PC-9 (cell line): ENCODE results near the gene BOC. TPM values are rescaled to one million over a fixed set of nuclear protein-coding genes. Genes with fewer than 3 reads are reported as not detected.

Source experiments
- BruUV-seq: library from RNA; stranded (reverse); fragments of 400-500 nt; replicated peaks from 2 replicates; lab custom pipeline; 2021; lab: Mats Ljungman, UMichigan
- CTCF ChIA-PET: fragments of 300-600 bp; sonication (Branson Sonifier 250); formaldehyde crosslinking; loops from one replicate; lab custom pipeline; 2022; ENCODE audit warnings: antibody characterized with exemption; lab: Charles Lee
- POLR2A ChIA-PET: fragments of 300-600 bp; sonication (Branson Sonifier 250); formaldehyde crosslinking; loops from one replicate; lab custom pipeline; 2022; ENCODE audit warnings: antibody characterized with exemption; ENCODE audit not compliant: unreplicated experiment; lab: Charles Lee
- DNase-seq, 2 experiments: peaks; one replicate each; pipeline versions ENCODE4 v3.0.0 to v3.0.0-alpha.2; 2015 to 2022; ENCODE audit warnings: mixed read lengths in 1 of 2
- H2AFZ ChIP-seq: fragments of 200-600 bp; sonication (generic); 2 replicates; pipeline ENCODE4 v1.8.1; 2017; ENCODE audit warnings: antibody characterized with exemption
- H3F3A ChIP-seq: fragments of 200-600 bp; sonication (generic); 2 replicates; pipeline ENCODE4 v1.8.1; 2017; ENCODE audit warnings: antibody characterized with exemption, mild to moderate bottlenecking, low read depth; ENCODE audit not compliant: insufficient read depth
- H3K27ac ChIP-seq: fragments of 200-600 bp; sonication (generic); 2 replicates; pipeline ENCODE4 v1.6.1; 2016; ENCODE audit warnings: mixed run types
- H3K27me3 ChIP-seq: fragments of 200-600 bp; sonication (generic); 2 replicates; pipeline ENCODE4 v1.6.1; 2016; ENCODE audit warnings: low read depth, mixed run types; ENCODE audit not compliant: insufficient read depth
- H3K36me3 ChIP-seq: fragments of 200-600 bp; sonication (generic); 2 replicates; pipeline ENCODE4 v1.6.1; 2016; ENCODE audit warnings: low read depth, mixed run types
- H3K4me1 ChIP-seq: fragments of 200-600 bp; sonication (generic); replicated peaks from 2 replicates; pipeline ENCODE4 v1.6.1; 2016; ENCODE audit warnings: mixed run types; ENCODE audit not compliant: insufficient read depth
- H3K4me2 ChIP-seq: fragments of 200-600 bp; sonication (generic); 2 replicates; pipeline ENCODE4 v1.6.1; 2017; ENCODE audit warnings: mixed run types
- H3K4me3 ChIP-seq: fragments of 200-600 bp; sonication (generic); 2 replicates; pipeline ENCODE4 v1.6.1; 2016; ENCODE audit warnings: mixed run types
- H3K79me2 ChIP-seq: fragments of 200-600 bp; sonication (generic); 2 replicates; pipeline ENCODE4 v1.6.1; 2017; ENCODE audit warnings: low read depth, mixed run types
- H3K9me2 ChIP-seq: fragments of 200-600 bp; sonication (generic); 2 replicates; pipeline ENCODE4 v1.8.1; 2017; ENCODE audit warnings: mild to moderate bottlenecking; ENCODE audit not compliant: insufficient read depth
- H3K9me3 ChIP-seq: fragments of 200-600 bp; sonication (generic); 2 replicates; pipeline ENCODE4 v1.8.1; 2016; ENCODE audit warnings: low read depth; ENCODE audit not compliant: insufficient read depth
- H4K20me1 ChIP-seq: fragments of 200-600 bp; sonication (generic); 2 replicates; pipeline ENCODE4 v1.8.1; 2017; ENCODE audit not compliant: insufficient read depth
- EZH2 ChIP-seq: fragments of 200-600 bp; sonication (generic); IDR thresholded peaks from 2 replicates; pipeline ENCODE4 v1.8.0; 2017; ENCODE audit warnings: antibody characterized with exemption, low read depth
- intact Hi-C: fragments of 100-400 bp; cut with micrococcal nuclease; formaldehyde crosslinking; loops from one replicate; pipeline ENCODE4 v1.10.0; 2022; ENCODE audit not compliant: unreplicated experiment
- total RNA-seq: library from RNA; stranded (reverse); gene quantifications from 2 replicates; pipeline ENCODE4 v1.2.3, GENCODE V29; 2021
- TF ChIP-seq, protein P1 (sequence below): fragments of 200-600 bp; sonication (generic); conservative IDR thresholded peaks from 2 replicates; pipeline ENCODE4 v1.6.1; 2017; ENCODE audit warnings: mixed run types, antibody characterized with exemption, mild to moderate bottlenecking, moderate library complexity

BOC gene
- total RNA-seq, 1 experiment from 2014 or later, result 3.0 TPM

DNA sequence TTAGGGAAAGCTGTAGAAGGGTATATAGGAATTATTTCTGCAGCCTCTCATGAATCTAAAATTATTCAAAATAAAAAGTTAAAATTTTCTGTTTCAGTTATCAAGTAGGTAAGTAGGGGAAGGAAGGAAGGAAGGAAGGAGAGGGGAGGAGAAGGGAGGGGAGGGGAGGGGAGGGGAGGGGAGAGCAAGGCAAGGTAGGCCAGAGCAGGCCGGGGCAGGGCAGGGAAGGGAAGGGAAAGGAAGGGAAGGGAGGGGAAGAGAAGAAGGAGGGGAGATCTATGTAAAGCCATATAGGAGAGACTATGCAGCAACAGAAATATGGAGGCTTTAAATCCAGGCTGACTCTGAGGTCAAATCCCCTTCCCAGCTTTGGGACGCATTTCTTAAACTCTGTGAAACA lies 38.3 kb upstream of the BOC start:
- Histone ChIP-seq H3K9me3 (no peaks in the 10 kb centered on the region; the same call in 1 of the 2 replicates), H3K9me2 (no peaks in the 10 kb centered on the region), H3K4me2 (no peak overlapping the region), H3K4me3 (no peak overlapping the region), H3K79me2 (no peaks in the 10 kb centered on the region), H2AFZ (no peak overlapping the region), H3K27ac (no peak overlapping the region), H3K27me3 (no peaks in the 10 kb centered on the region), H3F3A (no peaks in the 10 kb centered on the region), H3K36me3 (no peaks in the 10 kb centered on the region), H3K4me1 (no peaks in the 10 kb centered on the region), H4K20me1 (no peaks in the 10 kb centered on the region)
- BruUV-seq, result no TSS peak
- intact Hi-C loops, result no loop called here
- DNase-seq, result no peak
- POLR2A ChIA-PET, result no interaction called here
- no peak for TF ChIP-seq EZH2
- TF ChIP-seq, protein P1, sequence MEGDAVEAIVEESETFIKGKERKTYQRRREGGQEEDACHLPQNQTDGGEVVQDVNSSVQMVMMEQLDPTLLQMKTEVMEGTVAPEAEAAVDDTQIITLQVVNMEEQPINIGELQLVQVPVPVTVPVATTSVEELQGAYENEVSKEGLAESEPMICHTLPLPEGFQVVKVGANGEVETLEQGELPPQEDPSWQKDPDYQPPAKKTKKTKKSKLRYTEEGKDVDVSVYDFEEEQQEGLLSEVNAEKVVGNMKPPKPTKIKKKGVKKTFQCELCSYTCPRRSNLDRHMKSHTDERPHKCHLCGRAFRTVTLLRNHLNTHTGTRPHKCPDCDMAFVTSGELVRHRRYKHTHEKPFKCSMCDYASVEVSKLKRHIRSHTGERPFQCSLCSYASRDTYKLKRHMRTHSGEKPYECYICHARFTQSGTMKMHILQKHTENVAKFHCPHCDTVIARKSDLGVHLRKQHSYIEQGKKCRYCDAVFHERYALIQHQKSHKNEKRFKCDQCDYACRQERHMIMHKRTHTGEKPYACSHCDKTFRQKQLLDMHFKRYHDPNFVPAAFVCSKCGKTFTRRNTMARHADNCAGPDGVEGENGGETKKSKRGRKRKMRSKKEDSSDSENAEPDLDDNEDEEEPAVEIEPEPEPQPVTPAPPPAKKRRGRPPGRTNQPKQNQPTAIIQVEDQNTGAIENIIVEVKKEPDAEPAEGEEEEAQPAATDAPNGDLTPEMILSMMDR, result no peak
- CTCF ChIA-PET, result no interaction called here

DNA sequence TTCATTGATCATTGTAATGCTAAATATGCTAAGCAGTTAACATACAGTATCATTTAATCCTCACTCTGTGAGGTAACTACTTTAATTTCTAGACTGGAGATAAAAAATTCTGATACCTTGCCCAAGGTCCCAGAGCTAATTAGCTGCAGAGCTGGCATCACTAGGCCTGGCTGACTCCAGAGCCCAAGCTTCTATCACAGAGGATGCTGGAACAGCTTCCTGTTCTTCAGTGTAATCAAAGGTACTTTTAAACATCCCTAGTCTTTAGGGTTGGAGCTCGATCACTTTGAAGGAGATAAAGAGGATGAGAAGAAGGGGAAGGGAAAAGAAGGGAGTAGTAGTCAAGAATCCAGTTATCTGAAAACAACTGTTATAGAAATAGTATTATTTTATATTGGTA lies 37.1 kb upstream of the BOC start:
- H3K4me2 ChIP-seq, result no peak overlapping the region
- no peaks in the 10 kb centered on the region for H3F3A ChIP-seq
- ChIA-PET POLR2A (no interaction called here), CTCF (no interaction called here)
- H2AFZ ChIP-seq, result no peak overlapping the region
- no peaks in the 10 kb centered on the region for H4K20me1 ChIP-seq
- H3K4me3 ChIP-seq, result no peak overlapping the region
- no peaks in the 10 kb centered on the region for H3K27me3 ChIP-seq
- no peaks in the 10 kb centered on the region for H3K9me2 ChIP-seq
- H3K9me3 ChIP-seq, result no peaks in the 10 kb centered on the region; the same call in 1 of the 2 replicates
- no peaks in the 10 kb centered on the region for H3K4me1 ChIP-seq
- no peaks in the 10 kb centered on the region for H3K79me2 ChIP-seq
- no peak for DNase-seq
- BruUV-seq, result no TSS peak
- H3K36me3 ChIP-seq, result no peaks in the 10 kb centered on the region
- no peak overlapping the region for H3K27ac ChIP-seq
- intact Hi-C loops, result no loop called here
- TF ChIP-seq EZH2, result no peak

DNA sequence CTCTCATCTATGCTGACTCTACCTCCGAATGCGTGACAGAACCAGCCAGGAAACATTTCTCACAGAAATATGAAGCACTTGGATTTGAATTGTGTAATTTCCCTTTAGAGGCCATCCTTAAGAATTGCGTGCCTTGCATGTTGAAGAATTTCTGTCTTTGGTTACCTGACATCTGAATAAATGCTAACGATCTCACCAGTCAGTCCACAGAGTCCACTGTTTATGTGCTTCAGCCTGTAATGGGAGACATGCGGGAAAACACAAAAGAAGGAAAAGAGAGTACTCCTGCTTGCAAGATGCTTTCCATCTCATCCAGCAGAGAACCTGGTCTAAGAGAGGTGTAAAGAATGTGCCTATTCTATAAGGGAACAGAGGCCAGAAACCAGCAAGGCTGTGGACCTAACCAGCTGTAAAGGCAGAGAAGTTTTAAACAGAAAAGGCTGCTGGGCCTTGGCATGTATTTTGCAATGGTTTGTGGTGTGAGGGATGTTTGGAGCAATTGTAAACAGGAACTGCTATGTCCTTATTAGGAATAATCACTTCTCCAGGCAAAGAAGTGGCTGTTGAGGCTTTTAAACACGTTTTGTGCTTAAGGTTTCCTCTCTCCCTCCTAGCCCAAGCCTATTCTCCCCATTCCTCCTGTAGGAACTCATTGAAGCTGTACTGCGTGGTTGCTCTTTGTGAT lies 36.4 kb upstream of the BOC start:
- no peaks in the 10 kb centered on the region for H3K9me2 ChIP-seq
- no peaks in the 10 kb centered on the region; the same call in 1 of the 2 replicates for H3K9me3 ChIP-seq
- H3F3A ChIP-seq, result no peaks in the 10 kb centered on the region
- H3K27ac ChIP-seq, result no peak overlapping the region
- H4K20me1 ChIP-seq, result no peaks in the 10 kb centered on the region
- H3K36me3 ChIP-seq, result no peaks in the 10 kb centered on the region
- no peaks in the 10 kb centered on the region for H3K4me1 ChIP-seq
- no peak for TF ChIP-seq EZH2
- TF ChIP-seq, protein P1, result no peak
- no peaks in the 10 kb centered on the region for H3K27me3 ChIP-seq
- ChIA-PET POLR2A (no interaction called here), CTCF (no interaction called here)
- no peak for DNase-seq
- BruUV-seq, result no TSS peak
- no peak overlapping the region for H3K4me2 ChIP-seq
- H3K4me3 ChIP-seq, result no peak overlapping the region
- no peaks in the 10 kb centered on the region for H3K79me2 ChIP-seq
- intact Hi-C loops, result no loop called here
- H2AFZ ChIP-seq, result no peak overlapping the region
